HG03139 (cell line): Measurements from ENCODE around the gene TRIOBP.
A peak's percentile ranks its signal among the peaks of the same experiment; 100 is the strongest.
"Not testable (repeated sequence)": the region's sequence is repeated elsewhere in the genome, so short reads cannot be mapped to it uniquely, and the experiment has no call there.

Experiments used
- ATAC-seq: cut with Tn5 transposase; IDR thresholded peaks from one replicate; pipeline ENCODE4 v1.9.1; 2021; ENCODE audit not compliant: unreplicated experiment

TRIOBP gene, protein sequence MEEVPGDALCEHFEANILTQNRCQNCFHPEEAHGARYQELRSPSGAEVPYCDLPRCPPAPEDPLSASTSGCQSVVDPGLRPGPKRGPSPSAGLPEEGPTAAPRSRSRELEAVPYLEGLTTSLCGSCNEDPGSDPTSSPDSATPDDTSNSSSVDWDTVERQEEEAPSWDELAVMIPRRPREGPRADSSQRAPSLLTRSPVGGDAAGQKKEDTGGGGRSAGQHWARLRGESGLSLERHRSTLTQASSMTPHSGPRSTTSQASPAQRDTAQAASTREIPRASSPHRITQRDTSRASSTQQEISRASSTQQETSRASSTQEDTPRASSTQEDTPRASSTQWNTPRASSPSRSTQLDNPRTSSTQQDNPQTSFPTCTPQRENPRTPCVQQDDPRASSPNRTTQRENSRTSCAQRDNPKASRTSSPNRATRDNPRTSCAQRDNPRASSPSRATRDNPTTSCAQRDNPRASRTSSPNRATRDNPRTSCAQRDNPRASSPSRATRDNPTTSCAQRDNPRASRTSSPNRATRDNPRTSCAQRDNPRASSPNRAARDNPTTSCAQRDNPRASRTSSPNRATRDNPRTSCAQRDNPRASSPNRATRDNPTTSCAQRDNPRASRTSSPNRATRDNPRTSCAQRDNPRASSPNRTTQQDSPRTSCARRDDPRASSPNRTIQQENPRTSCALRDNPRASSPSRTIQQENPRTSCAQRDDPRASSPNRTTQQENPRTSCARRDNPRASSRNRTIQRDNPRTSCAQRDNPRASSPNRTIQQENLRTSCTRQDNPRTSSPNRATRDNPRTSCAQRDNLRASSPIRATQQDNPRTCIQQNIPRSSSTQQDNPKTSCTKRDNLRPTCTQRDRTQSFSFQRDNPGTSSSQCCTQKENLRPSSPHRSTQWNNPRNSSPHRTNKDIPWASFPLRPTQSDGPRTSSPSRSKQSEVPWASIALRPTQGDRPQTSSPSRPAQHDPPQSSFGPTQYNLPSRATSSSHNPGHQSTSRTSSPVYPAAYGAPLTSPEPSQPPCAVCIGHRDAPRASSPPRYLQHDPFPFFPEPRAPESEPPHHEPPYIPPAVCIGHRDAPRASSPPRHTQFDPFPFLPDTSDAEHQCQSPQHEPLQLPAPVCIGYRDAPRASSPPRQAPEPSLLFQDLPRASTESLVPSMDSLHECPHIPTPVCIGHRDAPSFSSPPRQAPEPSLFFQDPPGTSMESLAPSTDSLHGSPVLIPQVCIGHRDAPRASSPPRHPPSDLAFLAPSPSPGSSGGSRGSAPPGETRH (N-terminal part only)

DNA sequence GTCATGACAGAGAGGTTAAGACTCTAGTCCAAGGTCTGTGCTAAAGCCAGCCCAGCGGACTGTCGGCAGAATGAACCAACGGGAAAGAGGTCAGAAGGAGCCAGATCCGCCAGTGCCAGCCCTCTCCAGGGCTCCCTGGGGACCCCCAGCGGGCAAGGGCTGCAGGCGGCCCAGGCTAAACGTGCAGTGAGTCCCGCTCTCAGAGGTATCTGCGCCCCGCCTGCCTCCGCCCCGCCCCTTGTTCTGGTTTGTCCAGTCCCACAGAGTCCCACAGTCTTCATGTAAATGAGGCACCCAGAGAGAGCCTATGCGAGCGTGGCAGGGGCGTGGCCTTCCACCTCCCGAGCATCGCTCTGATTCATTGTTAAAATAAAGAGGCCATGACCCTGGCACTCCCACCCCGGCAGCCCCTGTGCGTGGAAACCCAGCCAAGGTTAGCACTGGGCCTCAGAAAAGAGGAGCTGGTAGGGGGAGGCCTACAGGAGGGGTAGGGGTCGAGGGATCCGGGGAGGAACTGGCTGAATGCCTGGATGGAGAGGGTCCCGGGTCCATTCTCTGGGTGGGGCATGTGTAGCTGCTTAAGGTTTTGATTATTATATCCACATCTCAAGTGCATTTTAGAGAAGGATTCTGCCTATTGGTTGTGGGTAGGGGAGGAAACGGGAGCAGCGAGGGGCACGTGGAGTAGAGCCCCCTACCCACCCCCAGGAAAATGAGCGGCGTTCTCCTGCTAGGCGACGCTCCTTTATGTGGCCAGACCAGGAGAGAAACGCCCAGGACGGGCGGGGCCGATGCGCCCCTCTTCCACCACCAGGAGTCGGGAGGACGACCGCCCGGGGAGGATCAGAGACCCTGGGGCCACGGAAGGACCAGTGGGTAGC is at the start of gene TRIOBP:
Gene TRIOBP (plus strand): TSS at position 392 of the 881 bp plus-strand sequence. CDS start 4,318 bp downstream, outside the sequence.
- ATAC-seq: no peak

- ATAC-seq: no peak
Observed at GRCh38 chr22:37647317-37647716, 49.5 kb upstream of the TRIOBP start.

DNA sequence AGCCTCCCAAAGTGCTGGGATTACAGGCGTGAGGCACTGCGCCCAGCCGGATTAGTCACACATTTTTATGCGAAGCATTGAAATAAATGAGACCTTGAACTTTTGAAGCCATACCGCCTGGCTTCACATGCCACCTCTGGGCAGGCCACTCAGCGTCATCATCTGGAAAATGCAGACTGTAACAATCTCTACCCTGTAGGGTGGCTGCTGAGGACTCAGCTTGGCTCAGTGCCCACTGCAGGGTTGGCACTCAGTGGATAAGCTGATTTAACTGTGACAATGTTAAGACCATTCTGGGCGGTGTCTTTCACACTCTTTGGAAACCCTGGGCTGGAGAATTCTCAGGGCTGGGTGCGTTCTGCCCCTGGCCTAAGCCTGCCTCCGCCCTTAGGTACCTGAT is 48.9 kb upstream of the TRIOBP start:
- no peak for ATAC-seq

DNA sequence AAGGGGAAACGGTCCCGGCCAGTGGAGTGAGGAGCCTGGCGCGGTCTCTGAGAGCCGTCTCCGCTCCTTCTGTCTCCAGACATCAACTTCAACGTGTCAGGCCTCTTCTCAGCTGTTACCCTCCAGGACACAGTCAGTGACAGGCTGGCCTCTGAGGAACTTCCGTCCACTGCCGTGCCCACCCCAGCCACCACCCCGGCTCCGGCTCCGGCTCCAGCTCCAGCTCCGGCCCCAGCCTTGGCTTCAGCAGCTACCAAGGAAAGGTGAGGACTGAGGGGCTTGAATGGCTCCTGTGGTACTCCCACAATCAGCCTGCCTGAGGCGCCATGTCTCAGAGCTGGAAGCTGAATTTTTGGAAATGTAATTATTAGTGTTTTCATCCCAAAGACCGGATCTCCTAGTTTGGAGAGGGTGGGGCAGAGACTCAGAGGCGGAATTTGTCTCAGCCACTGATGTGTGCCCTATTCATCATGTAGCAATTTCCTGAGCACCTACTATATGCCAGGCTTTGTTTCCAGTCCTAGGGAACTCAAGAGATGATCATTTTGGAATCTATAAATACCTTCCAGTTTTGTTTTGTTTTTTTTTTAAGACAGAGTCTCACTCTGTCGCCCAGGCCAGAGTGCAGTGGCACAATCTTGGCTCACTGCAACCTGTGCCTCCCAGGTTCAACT is 46.2 kb upstream of the TRIOBP start:
- no peak for ATAC-seq

GRCh38 chr22:37654563-37655251 is 42.1 kb upstream of the TRIOBP start:
- no peak for ATAC-seq

GRCh38 chr22:37655252-37655563 is 41.6 kb upstream of the TRIOBP start:
- no peak for ATAC-seq

DNA sequence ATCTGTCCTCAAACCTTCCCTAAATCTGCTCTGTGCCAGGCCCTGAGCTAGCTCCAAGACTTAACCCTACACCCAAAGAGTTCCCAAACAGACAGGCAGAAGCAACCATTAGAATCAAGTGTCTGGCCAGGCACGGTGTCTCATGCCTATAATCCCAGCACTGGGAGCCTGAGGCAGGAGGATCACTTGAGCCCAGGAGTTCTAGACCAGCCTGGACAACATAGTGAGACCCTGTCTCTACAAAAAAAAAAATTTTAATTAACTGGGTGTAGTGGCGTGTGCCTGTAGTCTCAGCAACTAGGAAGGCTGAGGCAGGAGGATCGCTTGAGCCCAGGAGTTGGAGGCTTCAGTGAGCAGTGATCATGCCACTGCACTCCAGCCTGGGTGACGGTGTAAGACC is 40.3 kb upstream of the TRIOBP start:
- ATAC-seq: not testable (repeated sequence)

DNA sequence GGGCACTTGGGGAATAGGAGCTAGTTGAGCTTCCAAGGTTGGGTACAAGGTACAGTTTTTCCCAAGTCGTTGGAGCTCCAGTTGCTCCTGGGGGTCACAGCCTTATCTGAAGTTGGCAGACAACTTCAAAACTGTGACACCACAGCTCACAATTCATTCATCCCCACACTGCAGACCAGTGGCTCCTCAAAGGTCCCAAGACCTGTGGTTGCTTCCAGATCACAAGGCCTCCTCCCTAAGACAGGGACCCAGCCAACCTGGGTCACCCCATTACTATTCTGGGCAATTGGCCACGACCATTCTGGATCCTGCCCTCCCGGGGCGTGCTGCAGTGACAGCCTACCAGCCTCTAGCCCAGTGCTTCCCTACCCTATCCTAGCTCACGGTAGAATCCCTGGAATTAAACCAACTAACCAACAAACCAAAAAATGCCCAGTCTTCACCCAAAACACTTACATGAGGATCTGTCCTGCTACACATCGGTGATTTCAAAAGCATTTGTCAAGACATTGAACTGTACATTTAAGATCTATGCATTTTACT is 39.2 kb upstream of the TRIOBP start:
- ATAC-seq: no peak

DNA sequence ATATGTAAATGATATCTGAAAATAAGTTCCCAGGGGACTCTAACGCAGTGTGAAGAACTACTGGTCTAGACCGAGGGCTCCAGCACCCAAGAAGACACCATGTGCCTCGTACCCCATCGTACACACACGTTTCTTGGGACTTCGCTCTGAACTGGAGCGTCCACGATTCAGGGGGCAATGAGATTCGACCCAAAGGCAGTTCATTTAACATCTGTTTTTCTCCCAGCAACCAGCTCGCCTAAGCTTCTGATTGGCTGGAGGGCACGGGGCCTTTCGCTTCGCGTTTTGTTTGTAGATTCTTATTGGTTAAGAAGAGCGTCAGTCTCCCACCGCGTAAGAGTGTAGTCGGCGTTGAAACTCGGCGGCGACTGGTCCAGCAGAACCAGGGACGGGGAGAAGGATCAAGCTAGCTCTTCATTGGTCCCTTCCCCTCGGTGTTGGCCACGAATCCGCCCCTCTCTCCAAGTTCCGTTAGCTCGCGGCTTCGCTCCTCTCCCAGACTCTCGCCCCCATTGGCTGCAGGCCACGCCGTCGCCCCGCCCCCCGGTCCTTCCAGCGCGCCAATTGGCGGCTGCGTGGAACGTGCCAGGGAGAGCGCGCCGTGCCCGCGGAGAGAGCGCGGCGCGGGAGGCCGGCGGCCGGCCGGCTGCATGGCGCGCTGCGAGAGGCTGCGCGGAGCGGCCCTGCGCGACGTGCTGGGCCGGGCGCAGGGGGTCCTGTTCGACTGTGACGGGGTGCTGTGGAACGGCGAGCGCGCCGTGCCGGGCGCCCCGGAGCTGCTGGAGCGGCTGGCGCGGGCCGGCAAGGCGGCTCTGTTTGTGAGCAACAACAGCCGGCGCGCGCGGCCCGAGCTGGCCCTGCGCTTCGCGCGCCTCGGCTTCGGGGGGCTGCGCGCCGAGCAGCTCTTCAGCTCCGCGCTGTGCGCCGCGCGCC is 38.4 kb upstream of the TRIOBP start, which contains the start of gene PDXP:
Gene PDXP (plus strand): TSS at position 591 of the 933 bp plus-strand sequence. CDS start 60 bp downstream, at position 651.
- peak; percentile 66 for ATAC-seq

- ATAC-seq: no peak
Observed at GRCh38 chr22:37659066-37659896, 37.6 kb upstream of the TRIOBP start.

GRCh38 chr22:37659897-37660708 is 36.7 kb upstream of the TRIOBP start:
- ATAC-seq: no peak

- no peak for ATAC-seq
Observed at GRCh38 chr22:37660709-37661045, 36.2 kb upstream of the TRIOBP start.

GRCh38 chr22:37661160-37661924 is 35.5 kb upstream of the TRIOBP start:
- ATAC-seq: no peak

DNA sequence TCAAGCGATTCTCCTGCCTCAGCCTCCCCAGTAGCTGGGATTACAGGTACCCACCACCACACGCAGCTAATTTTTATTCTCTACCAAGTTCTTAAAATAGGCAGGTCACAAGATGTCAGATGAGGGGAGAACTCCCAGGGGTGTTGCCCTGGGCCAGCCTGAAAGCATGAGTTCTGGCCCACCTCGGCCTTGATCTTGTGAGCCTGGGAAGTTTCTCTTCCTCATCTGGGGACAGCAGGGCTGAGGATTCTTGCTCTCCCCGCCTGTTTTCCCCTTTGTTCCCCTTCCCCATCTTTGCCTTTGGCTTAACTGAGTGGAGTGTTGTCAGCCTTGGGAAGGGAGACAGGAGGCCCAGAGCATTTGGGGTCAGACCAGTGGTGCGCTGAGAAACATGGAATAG is 34.8 kb upstream of the TRIOBP start:
- ATAC-seq: no peak

GRCh38 chr22:37663521-37664140 is 33.2 kb upstream of the TRIOBP start:
- ATAC-seq: no peak
